Measurements from ENCODE around the gene TLK1. TPM values are rescaled to one million over a fixed set of nuclear protein-coding genes. Genes with fewer than 3 reads are reported as not detected.

The TLK1 gene
- total RNA-seq, 1 donor from 2014 or later = 50.2 TPM

DNA sequence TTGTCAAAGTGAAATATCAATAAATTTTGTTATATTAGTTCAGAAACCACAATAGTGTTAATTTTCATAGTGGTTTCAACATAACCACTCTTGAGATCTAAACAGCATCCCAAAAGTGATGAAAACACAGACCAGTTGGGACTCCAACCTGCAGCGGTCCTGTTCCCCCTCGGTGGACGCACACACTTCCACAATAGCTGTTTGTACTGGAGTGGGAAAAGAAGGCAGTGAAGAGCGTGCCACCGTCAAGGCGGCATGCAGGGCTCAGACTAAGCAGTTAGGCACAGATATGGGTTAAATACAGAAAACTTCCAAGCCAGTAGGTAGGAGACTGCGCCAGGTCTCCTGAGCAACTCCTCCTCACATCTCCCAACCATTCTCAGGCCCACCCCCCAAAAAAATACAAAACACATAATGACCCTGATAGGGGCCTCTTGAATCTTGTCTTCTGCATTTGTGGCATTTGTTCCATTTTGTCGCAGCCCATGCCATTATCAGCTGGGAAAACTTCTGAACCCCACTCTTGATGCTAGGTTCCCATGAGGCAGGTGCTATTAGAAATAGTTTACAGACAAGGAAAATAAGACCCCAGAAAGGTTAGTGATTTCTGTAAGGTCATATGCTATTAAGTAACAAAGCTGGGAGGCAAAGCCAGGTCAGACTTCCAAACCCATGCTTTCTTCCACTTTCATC lies 174.0 kb downstream of the TLK1 start:
- TF ChIP-seq, protein P1, sequence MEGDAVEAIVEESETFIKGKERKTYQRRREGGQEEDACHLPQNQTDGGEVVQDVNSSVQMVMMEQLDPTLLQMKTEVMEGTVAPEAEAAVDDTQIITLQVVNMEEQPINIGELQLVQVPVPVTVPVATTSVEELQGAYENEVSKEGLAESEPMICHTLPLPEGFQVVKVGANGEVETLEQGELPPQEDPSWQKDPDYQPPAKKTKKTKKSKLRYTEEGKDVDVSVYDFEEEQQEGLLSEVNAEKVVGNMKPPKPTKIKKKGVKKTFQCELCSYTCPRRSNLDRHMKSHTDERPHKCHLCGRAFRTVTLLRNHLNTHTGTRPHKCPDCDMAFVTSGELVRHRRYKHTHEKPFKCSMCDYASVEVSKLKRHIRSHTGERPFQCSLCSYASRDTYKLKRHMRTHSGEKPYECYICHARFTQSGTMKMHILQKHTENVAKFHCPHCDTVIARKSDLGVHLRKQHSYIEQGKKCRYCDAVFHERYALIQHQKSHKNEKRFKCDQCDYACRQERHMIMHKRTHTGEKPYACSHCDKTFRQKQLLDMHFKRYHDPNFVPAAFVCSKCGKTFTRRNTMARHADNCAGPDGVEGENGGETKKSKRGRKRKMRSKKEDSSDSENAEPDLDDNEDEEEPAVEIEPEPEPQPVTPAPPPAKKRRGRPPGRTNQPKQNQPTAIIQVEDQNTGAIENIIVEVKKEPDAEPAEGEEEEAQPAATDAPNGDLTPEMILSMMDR (IDR thresholded peaks at IDR 0.05; ENCODE audit: insufficient read depth, low read depth, low read length) = no peak
- no peak for TF ChIP-seq EZH2 (IDR thresholded peaks at IDR 0.05; ENCODE audit: insufficient read depth, low read length)
- Mint-ChIP-seq H3K27me3 (ENCODE audit: low read depth, unreplicated experiment) (peaks cover 2% of the 10 kb centered on the region), H3K27ac (ENCODE audit: unreplicated experiment) (no peak overlapping the region), H3K4me1 (ENCODE audit: low read depth, unreplicated experiment) (no peaks in the 10 kb centered on the region), H3K9me3 (ENCODE audit: unreplicated experiment) (no peaks in the 10 kb centered on the region), H3K4me3 (ENCODE audit: unreplicated experiment) (no peak overlapping the region), H3K36me3 (ENCODE audit: low read depth, unreplicated experiment) (peaks cover 6% of the 10 kb centered on the region)
- H3K36me3 ChIP-seq (ENCODE audit: insufficient read depth, low read length) = no peaks in the 10 kb centered on the region
- H3K27me3 ChIP-seq (ENCODE audit: insufficient read depth, low read length) = no peaks in the 10 kb centered on the region
- H3K79me2 ChIP-seq (ENCODE audit: insufficient read depth, low read length) = no peaks in the 10 kb centered on the region
- no peak overlapping the region for H3K9ac ChIP-seq (ENCODE audit: low read length)
- no peak overlapping the region for H2AFZ ChIP-seq (ENCODE audit: low read depth, low read length)
- FAIRE-seq (no peak), DNase-seq (ENCODE audit: low read depth) (no peak)
- H4K20me1 ChIP-seq (ENCODE audit: insufficient read depth, low read length) = no peaks in the 10 kb centered on the region
- H3K9me3 ChIP-seq (ENCODE audit: insufficient read depth, low read depth, low read length) = no peaks in the 10 kb centered on the region
- no peak overlapping the region for H3K4me2 ChIP-seq (ENCODE audit: low read length)
- no peak overlapping the region for H3K4me3 ChIP-seq (ENCODE audit: insufficient read depth, low read depth, low read length)
- no peaks in the 10 kb centered on the region for H3K4me1 ChIP-seq (ENCODE audit: insufficient read depth, low read length)
- H3K27ac ChIP-seq (ENCODE audit: low read depth, low read length) = no peak overlapping the region

- no peaks in the 10 kb centered on the region for H3K4me1 ChIP-seq (ENCODE audit: insufficient read depth, low read length)
- Mint-ChIP-seq H3K4me3 (ENCODE audit: unreplicated experiment) (no peak overlapping the region), H3K27me3 (ENCODE audit: low read depth, unreplicated experiment) (peaks cover 2% of the 10 kb centered on the region), H3K36me3 (ENCODE audit: low read depth, unreplicated experiment) (peaks cover 3% of the 10 kb centered on the region), H3K4me1 (ENCODE audit: low read depth, unreplicated experiment) (no peaks in the 10 kb centered on the region), H3K9me3 (ENCODE audit: unreplicated experiment) (no peaks in the 10 kb centered on the region), H3K27ac (ENCODE audit: unreplicated experiment) (no peak overlapping the region)
- H3K4me2 ChIP-seq (ENCODE audit: low read length) = no peak overlapping the region
- no peak overlapping the region for H3K4me3 ChIP-seq (ENCODE audit: insufficient read depth, low read depth, low read length)
- H3K36me3 ChIP-seq (ENCODE audit: insufficient read depth, low read length) = no peaks in the 10 kb centered on the region
- no peaks in the 10 kb centered on the region for H3K27me3 ChIP-seq (ENCODE audit: insufficient read depth, low read length)
- no peak for TF ChIP-seq EZH2 (IDR thresholded peaks at IDR 0.05; ENCODE audit: insufficient read depth, low read length)
- TF ChIP-seq, protein P1 (IDR thresholded peaks at IDR 0.05; ENCODE audit: insufficient read depth, low read depth, low read length) = no peak
- H3K9me3 ChIP-seq (ENCODE audit: insufficient read depth, low read depth, low read length) = no peaks in the 10 kb centered on the region
- no peak overlapping the region for H2AFZ ChIP-seq (ENCODE audit: low read depth, low read length)
- H3K9ac ChIP-seq (ENCODE audit: low read length) = no peak overlapping the region
- no peak overlapping the region for H3K27ac ChIP-seq (ENCODE audit: low read depth, low read length)
- FAIRE-seq (no peak), DNase-seq (ENCODE audit: low read depth) (no peak)
- H4K20me1 ChIP-seq (ENCODE audit: insufficient read depth, low read length) = no peaks in the 10 kb centered on the region
- H3K79me2 ChIP-seq (ENCODE audit: insufficient read depth, low read length) = no peaks in the 10 kb centered on the region
These were observed 175.3 kb downstream of the TLK1 start for GRCh38 chr2:170985407-170985806.

DNA sequence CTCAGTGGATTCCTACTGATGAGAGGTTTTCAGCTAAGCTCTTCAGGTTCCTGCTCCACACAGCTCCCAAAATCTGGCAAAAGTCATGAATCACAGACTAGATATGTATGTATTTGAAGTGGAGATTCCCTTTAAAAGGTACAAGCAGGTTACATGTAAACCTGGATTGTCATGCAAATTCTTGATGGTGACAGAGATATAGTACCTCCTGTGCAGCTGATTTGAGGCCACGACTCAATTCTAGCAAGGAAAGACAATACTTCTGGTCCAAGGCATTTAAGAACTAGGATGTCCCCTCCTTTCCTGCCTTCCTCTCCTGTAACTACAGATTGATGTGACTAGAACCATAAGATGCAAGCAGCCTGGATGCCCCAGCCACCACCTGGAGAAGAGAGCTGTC lies 176.6 kb downstream of the TLK1 start:
- Histone ChIP-seq H3K36me3 (ENCODE audit: insufficient read depth, low read length) (no peaks in the 10 kb centered on the region), H3K4me3 (ENCODE audit: insufficient read depth, low read depth, low read length) (no peak overlapping the region), H3K79me2 (ENCODE audit: insufficient read depth, low read length) (no peaks in the 10 kb centered on the region), H3K27ac (ENCODE audit: low read depth, low read length) (no peak overlapping the region), H2AFZ (ENCODE audit: low read depth, low read length) (no peak overlapping the region), H3K4me2 (ENCODE audit: low read length) (no peak overlapping the region), H3K9ac (ENCODE audit: low read length) (no peak overlapping the region), H3K4me1 (ENCODE audit: insufficient read depth, low read length) (no peaks in the 10 kb centered on the region), H3K27me3 (ENCODE audit: insufficient read depth, low read length) (no peaks in the 10 kb centered on the region), H3K9me3 (ENCODE audit: insufficient read depth, low read depth, low read length) (no peaks in the 10 kb centered on the region), H4K20me1 (ENCODE audit: insufficient read depth, low read length) (no peaks in the 10 kb centered on the region)
- H3K27me3 Mint-ChIP-seq (ENCODE audit: low read depth, unreplicated experiment) = peaks cover 2% of the 10 kb centered on the region
- H3K36me3 Mint-ChIP-seq (ENCODE audit: low read depth, unreplicated experiment) = peaks cover 3% of the 10 kb centered on the region
- no peak for TF ChIP-seq EZH2 (IDR thresholded peaks at IDR 0.05; ENCODE audit: insufficient read depth, low read length)
- TF ChIP-seq, protein P1 (IDR thresholded peaks at IDR 0.05; ENCODE audit: insufficient read depth, low read depth, low read length) = no peak
- FAIRE-seq (no peak), DNase-seq (ENCODE audit: low read depth) (no peak)
- H3K9me3 Mint-ChIP-seq (ENCODE audit: unreplicated experiment) = no peaks in the 10 kb centered on the region
- no peak overlapping the region for H3K27ac Mint-ChIP-seq (ENCODE audit: unreplicated experiment)
- no peaks in the 10 kb centered on the region for H3K4me1 Mint-ChIP-seq (ENCODE audit: low read depth, unreplicated experiment)
- H3K4me3 Mint-ChIP-seq (ENCODE audit: unreplicated experiment) = no peak overlapping the region

All from astrocyte (in vitro differentiated cells and primary cell).